ENCODE data around the gene BPIFA1.

The BPIFA1 gene

GRCh38 chr20:33287884-33288283, 52.1 kb downstream of the BPIFA1 start:
- TF ChIP-seq, protein P1, sequence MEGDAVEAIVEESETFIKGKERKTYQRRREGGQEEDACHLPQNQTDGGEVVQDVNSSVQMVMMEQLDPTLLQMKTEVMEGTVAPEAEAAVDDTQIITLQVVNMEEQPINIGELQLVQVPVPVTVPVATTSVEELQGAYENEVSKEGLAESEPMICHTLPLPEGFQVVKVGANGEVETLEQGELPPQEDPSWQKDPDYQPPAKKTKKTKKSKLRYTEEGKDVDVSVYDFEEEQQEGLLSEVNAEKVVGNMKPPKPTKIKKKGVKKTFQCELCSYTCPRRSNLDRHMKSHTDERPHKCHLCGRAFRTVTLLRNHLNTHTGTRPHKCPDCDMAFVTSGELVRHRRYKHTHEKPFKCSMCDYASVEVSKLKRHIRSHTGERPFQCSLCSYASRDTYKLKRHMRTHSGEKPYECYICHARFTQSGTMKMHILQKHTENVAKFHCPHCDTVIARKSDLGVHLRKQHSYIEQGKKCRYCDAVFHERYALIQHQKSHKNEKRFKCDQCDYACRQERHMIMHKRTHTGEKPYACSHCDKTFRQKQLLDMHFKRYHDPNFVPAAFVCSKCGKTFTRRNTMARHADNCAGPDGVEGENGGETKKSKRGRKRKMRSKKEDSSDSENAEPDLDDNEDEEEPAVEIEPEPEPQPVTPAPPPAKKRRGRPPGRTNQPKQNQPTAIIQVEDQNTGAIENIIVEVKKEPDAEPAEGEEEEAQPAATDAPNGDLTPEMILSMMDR (IDR thresholded peaks at IDR 0.05): no peak

DNA sequence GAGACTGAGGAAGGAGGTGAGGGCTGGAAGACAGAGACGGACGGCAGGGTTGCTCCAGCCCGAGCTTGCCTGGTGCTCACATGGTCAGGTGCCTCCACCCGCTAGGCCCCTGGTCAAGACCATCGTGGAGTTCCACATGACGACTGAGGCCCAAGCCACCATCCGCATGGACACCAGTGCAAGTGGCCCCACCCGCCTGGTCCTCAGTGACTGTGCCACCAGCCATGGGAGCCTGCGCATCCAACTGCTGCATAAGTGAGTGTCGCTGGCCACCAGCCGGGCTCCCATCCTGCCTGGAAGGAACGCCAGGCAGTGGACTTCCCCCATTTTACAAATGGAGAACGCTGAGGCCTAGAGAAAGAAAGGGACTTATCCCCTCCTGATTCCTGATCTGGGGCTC, 55.1 kb downstream of the BPIFA1 start:
- Histone ChIP-seq H3K36me3 (no peaks in the 10 kb centered on the region), H3K9me3 (no peaks in the 10 kb centered on the region), H3K4me1 (no peaks in the 10 kb centered on the region), H3K4me3 (no peak overlapping the region), H3K27ac (no peak overlapping the region), H3K27me3 (peaks cover 0 to 44% of the 10 kb centered on the region in 2 donors)
- intact Hi-C loops (cut with DNase I; ENCODE audit: low total_unique reads): no loop called here
- no peak for DNase-seq
- TF ChIP-seq, protein P1 (IDR thresholded peaks at IDR 0.05): no peak

More at GRCh38 chr20:33287884-33288283, 52.1 kb downstream of the BPIFA1 start:
- no peaks in the 10 kb centered on the region for H3K4me1 ChIP-seq
- no peaks in the 10 kb centered on the region for H3K36me3 ChIP-seq
- intact Hi-C loops (cut with DNase I; ENCODE audit: low total_unique reads): no loop called here
- peaks cover 0 to 53% of the 10 kb centered on the region in 2 donors for H3K27me3 ChIP-seq
- no peak for DNase-seq
- no peak overlapping the region for H3K27ac ChIP-seq
- no peak overlapping the region for H3K4me3 ChIP-seq
- H3K9me3 ChIP-seq: no peaks in the 10 kb centered on the region

DNA sequence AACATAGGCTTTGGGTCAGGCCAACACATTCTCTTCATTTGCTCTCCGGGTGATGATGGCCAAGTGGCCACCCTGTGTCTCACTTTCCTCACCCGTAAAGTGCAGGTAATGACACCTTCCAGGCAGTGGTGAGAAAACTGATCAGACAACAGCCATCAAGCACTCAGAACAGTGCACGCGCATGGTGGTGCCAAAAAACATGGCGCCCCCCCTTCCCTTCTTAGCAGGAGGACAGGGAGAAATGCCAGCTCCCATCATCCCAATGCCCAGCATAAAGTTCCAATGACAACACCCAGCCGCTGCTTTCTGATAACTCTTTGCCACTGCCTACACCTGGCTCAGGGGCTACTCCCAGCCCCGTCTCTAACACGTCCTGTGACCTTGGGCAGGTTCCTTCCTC, 55.6 kb downstream of the BPIFA1 start:
- Histone ChIP-seq H3K27me3 (peaks cover 0 to 40% of the 10 kb centered on the region in 2 donors), H3K4me3 (no peak overlapping the region), H3K27ac (no peak overlapping the region), H3K9me3 (no peaks in the 10 kb centered on the region), H3K4me1 (no peaks in the 10 kb centered on the region), H3K36me3 (no peaks in the 10 kb centered on the region)
- no peak for DNase-seq
- TF ChIP-seq, protein P1 (IDR thresholded peaks at IDR 0.05): no peak
- intact Hi-C loops (cut with DNase I; ENCODE audit: low total_unique reads): no loop called here

- intact Hi-C loops (cut with DNase I; ENCODE audit: low total_unique reads): no loop called here
- no peak overlapping the region for H3K27ac ChIP-seq
- peak in 1 of 2 donors; percentile 25 for DNase-seq
Measured at GRCh38 chr20:33291830-33292355, 56.1 kb downstream of the BPIFA1 start.

More at GRCh38 chr20:33291830-33292355, 56.1 kb downstream of the BPIFA1 start:
- Histone ChIP-seq H3K4me3 (no peak overlapping the region), H3K4me1 (no peaks in the 10 kb centered on the region), H3K27me3 (peaks cover 0 to 40% of the 10 kb centered on the region in 2 donors), H3K36me3 (no peaks in the 10 kb centered on the region), H3K9me3 (no peaks in the 10 kb centered on the region)
- TF ChIP-seq, protein P1 (IDR thresholded peaks at IDR 0.05): peak; percentile 33 to 60
